Glutamatergic neuron (in vitro differentiated cells): Measurements from ENCODE around the gene FAM163A. TPM values are rescaled to one million over a fixed set of nuclear protein-coding genes. Genes with fewer than 3 reads are reported as not detected.

Source experiments
- DNase-seq: peaks from one replicate; pipeline ENCODE4 v3.0.0; 2022
- H3K27ac Mint-ChIP-seq: one replicate; pipeline ENCODE4 v1.8.0; 2020; ENCODE audit warnings: mild to moderate bottlenecking, mixed read lengths, inconsistent platforms; ENCODE audit not compliant: unreplicated experiment
- H3K27me3 Mint-ChIP-seq: one replicate; pipeline ENCODE4 v1.8.0; 2020; ENCODE audit warnings: mild to moderate bottlenecking, moderate library complexity, mixed read lengths, inconsistent platforms; ENCODE audit not compliant: unreplicated experiment
- H3K36me3 Mint-ChIP-seq: one replicate; pipeline ENCODE4 v1.8.0; 2020; ENCODE audit warnings: mild to moderate bottlenecking, mixed read lengths, inconsistent platforms; ENCODE audit not compliant: unreplicated experiment
- H3K4me1 Mint-ChIP-seq: one replicate; pipeline ENCODE4 v1.8.0; 2020; ENCODE audit warnings: mild to moderate bottlenecking, low read depth, mixed read lengths, inconsistent platforms; ENCODE audit not compliant: unreplicated experiment
- H3K4me3 Mint-ChIP-seq: one replicate; pipeline ENCODE4 v1.8.0; 2020; ENCODE audit warnings: mild to moderate bottlenecking, mixed read lengths, inconsistent platforms; ENCODE audit not compliant: unreplicated experiment
- H3K9me3 Mint-ChIP-seq: one replicate; pipeline ENCODE4 v1.8.0; 2020; ENCODE audit warnings: mild to moderate bottlenecking, moderate library complexity, mixed read lengths, inconsistent platforms; ENCODE audit not compliant: unreplicated experiment
- total RNA-seq: library from RNA; stranded (reverse); fragmentation: NEBNext Ultra II Directional; extraction: Animal tissue kit (Norgen Biotek cat#: 25700); gene quantifications from one replicate; pipeline ENCODE4 v1.2.1, GENCODE V29; 2021; ENCODE audit not compliant: unreplicated experiment
- TF ChIP-seq, protein P1 (sequence below): fragments of 200-600 bp; sonication (generic); IDR thresholded peaks from one replicate; pipeline ENCODE4 v1.5.0; 2021; ENCODE audit not compliant: partially characterized antibody, unreplicated experiment

FAM163A gene
- total RNA-seq, 1 donor from 2014 or later, result not detected

DNA sequence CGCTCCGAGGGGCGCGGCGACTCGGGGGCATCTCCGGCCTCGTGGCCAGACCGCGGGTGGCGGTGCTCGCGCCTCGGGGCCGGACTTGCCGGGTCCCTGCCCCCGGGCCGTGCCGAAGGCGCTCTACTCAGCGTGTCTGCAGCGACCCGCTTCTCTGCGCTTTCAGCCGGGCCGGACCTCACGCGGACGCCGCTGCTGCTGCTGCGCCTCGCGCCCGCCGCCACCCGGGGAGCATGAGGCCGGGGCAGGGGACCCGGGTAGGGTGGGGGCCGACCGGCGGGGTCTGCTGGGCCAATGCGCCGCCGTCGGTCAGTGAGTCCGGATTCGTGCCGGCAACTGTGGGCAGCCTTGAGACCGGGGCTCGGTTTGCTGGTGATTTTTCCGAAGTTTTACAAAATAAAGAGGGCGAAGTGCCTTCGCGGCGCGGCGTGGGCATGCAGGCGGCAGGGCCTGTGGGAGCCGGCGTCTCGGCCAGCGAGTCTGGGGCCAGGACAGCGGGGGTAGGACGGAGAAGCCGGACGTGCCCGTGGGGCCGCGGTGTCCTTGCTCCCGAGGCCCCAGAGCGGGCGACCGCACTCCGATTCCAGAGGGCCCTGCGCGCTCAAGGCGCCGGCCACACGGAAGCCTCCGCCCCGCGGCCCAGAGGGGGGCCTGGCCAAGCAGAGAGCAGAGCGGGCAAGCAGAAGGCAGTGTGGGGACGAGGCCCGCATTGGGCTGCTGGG lies 749 bp downstream of the FAM163A start:
- peaks cover 24% of the 10 kb centered on the region for H3K27me3 Mint-ChIP-seq
- peaks cover 7% of the 10 kb centered on the region for H3K9me3 Mint-ChIP-seq
- TF ChIP-seq, protein P1, sequence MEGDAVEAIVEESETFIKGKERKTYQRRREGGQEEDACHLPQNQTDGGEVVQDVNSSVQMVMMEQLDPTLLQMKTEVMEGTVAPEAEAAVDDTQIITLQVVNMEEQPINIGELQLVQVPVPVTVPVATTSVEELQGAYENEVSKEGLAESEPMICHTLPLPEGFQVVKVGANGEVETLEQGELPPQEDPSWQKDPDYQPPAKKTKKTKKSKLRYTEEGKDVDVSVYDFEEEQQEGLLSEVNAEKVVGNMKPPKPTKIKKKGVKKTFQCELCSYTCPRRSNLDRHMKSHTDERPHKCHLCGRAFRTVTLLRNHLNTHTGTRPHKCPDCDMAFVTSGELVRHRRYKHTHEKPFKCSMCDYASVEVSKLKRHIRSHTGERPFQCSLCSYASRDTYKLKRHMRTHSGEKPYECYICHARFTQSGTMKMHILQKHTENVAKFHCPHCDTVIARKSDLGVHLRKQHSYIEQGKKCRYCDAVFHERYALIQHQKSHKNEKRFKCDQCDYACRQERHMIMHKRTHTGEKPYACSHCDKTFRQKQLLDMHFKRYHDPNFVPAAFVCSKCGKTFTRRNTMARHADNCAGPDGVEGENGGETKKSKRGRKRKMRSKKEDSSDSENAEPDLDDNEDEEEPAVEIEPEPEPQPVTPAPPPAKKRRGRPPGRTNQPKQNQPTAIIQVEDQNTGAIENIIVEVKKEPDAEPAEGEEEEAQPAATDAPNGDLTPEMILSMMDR, result no peak
- peak; percentile 43 for DNase-seq
- no peak overlapping the region for H3K27ac Mint-ChIP-seq
- peak overlapping the region; percentile 45 for H3K4me3 Mint-ChIP-seq
- H3K4me1 Mint-ChIP-seq, result peaks cover 2% of the 10 kb centered on the region
- peaks cover 7% of the 10 kb centered on the region for H3K36me3 Mint-ChIP-seq

DNA sequence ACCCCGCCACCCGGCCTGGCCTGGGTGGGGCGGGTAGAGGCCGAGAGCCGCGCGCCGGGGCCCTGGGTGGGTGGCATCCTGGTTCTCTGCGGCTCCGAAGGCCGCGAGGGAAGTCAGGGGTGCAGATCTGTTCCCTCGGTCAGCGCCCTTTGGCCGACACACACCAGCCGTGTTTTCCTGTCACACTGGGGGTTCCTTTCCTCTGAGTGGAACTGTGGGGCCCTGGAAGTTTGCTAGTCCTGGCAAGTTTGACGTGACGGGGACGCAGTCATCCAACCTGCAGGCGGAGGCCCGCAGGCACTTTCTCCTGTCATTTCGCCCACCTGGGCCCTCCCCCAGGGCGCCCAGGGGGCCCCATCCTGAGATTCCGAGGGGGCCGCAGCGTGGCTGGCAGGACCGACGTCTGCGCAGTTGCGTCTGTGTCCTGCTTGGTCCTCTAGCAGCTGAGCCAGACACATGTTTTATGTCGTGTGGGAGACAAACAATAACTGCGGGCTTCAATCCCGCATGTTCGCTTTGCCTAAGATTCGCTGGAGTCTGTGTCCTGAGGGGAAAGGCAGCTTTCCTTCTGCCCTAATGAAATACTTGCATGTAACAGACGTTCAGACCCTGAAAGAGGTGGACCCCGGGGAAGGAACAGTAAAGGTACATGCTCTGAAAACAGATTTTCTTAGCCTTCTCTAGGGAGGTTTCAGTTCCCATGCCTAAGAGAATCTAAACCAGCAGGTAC lies 1.5 kb downstream of the FAM163A start:
- H3K27me3 Mint-ChIP-seq, result peaks cover 27% of the 10 kb centered on the region
- peaks cover 7% of the 10 kb centered on the region for H3K36me3 Mint-ChIP-seq
- peaks cover 2% of the 10 kb centered on the region for H3K4me1 Mint-ChIP-seq
- peaks cover 7% of the 10 kb centered on the region for H3K9me3 Mint-ChIP-seq
- H3K27ac Mint-ChIP-seq, result no peak overlapping the region
- no peak for DNase-seq
- TF ChIP-seq, protein P1, result no peak
- peak overlapping the region; percentile 13 for H3K4me3 Mint-ChIP-seq

DNA sequence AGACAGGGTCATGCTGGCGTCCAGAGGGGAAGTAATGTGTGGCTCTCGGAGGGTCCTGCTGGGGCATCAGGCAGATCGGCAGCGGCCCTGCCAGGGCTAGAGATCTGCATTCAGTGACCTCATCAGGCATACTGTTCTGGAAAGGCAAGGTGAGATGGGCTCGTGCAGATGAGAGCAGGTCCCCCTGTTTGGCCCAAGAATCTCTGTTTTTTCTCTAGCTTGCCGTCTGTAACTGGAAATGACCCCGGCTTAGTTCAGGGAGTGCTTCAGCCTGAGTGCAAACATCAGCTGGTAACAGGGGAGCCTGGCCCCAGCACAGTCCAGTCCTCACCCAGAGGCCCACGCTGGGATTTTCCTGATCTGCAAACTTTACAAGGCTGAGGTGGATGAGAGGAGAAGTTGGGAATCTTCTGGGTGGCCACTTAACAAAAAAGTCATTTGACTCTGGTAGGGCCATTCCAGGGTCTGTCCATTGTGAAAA lies 2.1 kb downstream of the FAM163A start:
- H3K27me3 Mint-ChIP-seq, result peaks cover 28% of the 10 kb centered on the region
- DNase-seq, result no peak
- peaks cover 7% of the 10 kb centered on the region for H3K9me3 Mint-ChIP-seq
- H3K4me3 Mint-ChIP-seq, result no peak overlapping the region
- H3K4me1 Mint-ChIP-seq, result peaks cover 2% of the 10 kb centered on the region
- H3K27ac Mint-ChIP-seq, result no peak overlapping the region
- TF ChIP-seq, protein P1, result no peak
- H3K36me3 Mint-ChIP-seq, result peaks cover 11% of the 10 kb centered on the region

DNA sequence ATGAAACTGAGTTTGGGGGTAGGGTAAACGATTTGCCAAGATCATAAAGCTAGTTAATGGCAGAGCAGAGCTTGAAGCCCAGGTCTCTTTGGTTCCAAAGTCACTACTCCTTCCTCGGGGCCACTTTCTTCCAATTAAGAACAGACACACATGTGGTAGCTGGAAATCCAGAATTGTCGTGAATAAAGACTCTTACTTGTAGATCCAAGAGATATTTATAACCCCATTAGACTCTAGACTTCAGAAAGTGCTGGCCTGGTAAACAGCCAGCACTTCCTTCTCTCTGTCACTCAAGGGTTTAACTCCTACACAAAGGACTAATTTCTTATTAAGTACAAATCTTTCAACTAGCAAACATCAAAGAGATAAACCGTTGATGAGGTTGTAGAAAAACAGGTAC lies 2.7 kb downstream of the FAM163A start:
- Mint-ChIP-seq H3K36me3 (peaks cover 17% of the 10 kb centered on the region), H3K27ac (no peak overlapping the region), H3K4me1 (peaks cover 2% of the 10 kb centered on the region), H3K4me3 (no peak overlapping the region), H3K9me3 (peaks cover 7% of the 10 kb centered on the region), H3K27me3 (peaks cover 29% of the 10 kb centered on the region)
- DNase-seq, result no peak
- TF ChIP-seq, protein P1, result no peak

DNA sequence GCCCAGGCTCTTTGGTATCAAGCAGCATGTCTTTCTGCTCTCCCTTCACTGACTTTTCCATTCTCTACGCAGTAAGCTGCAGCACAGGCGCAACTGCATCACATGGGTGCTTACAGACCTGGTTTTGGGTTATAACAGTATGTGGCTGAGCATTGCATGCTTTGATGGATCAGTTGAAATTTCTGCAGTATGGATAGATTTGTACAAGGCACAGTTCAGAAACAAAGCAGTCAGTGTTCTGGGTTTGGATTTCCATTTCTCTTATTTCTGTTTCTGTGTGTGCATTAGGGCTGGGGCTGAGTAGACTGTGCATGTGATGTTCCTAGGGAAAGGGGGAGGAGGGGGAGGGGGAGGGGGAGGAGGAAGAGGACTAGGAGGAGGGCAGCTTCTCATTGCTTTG lies 4.5 kb downstream of the FAM163A start:
- Mint-ChIP-seq H3K27ac (no peak overlapping the region), H3K27me3 (peaks cover 21% of the 10 kb centered on the region), H3K36me3 (peaks cover 19% of the 10 kb centered on the region), H3K4me3 (no peak overlapping the region), H3K4me1 (peaks cover 2% of the 10 kb centered on the region), H3K9me3 (peaks cover 10% of the 10 kb centered on the region)
- TF ChIP-seq, protein P1, result no peak
- no peak for DNase-seq
